ENCODE results near the gene PARP15. TPM values are rescaled to one million over a fixed set of nuclear protein-coding genes. Genes with fewer than 3 reads are reported as not detected.

The PARP15 gene
- total RNA-seq, 1 donor from 2014 or later, result not detected

DNA sequence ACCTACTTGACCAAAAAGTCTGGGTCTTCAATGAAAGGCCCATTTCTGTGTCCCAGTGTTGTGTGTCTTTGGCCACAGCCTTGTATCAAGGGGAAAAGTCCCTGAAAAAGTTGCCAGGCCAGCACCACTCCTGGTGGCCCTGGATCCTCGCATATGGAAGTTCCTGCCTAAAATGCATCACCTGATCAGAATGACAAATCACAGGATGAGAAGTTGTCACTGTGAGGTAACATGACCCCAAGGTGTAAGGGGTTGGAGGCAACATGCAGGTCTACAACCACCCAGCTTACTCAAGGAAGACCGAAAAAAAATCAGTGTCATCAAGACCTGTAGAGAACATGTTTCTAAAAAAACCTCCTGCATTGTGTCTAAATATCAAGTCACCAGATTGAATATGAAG is 25.6 kb downstream of the PARP15 start:
- Histone ChIP-seq H3F3A (ENCODE audit: low read depth) (no peaks in the 10 kb centered on the region), H3K9me3 (ENCODE audit: low read depth) (no peaks in the 10 kb centered on the region), H3K9ac (no peak overlapping the region), H3K79me2 (ENCODE audit: low read depth) (no peaks in the 10 kb centered on the region), H3K4me2 (no peak overlapping the region), H3K36me3 (no peaks in the 10 kb centered on the region), H3K4me3 (no peak overlapping the region), H4K20me1 (ENCODE audit: low read depth) (no peaks in the 10 kb centered on the region), H3K4me1 (no peaks in the 10 kb centered on the region), H3K27me3 (no peaks in the 10 kb centered on the region), H2AFZ (replicated peaks) (no peak overlapping the region), H3K27ac (no peak overlapping the region)
- Mint-ChIP-seq H3K4me3 (no peak overlapping the region), H3K36me3 (no peaks in the 10 kb centered on the region), H3K27ac (no peak overlapping the region), H3K9me3 (no peaks in the 10 kb centered on the region), H3K27me3 (ENCODE audit: insufficient read depth, low read depth) (peaks cover 2% of the 10 kb centered on the region), H3K4me1 (no peaks in the 10 kb centered on the region)
- TF ChIP-seq, protein P1, sequence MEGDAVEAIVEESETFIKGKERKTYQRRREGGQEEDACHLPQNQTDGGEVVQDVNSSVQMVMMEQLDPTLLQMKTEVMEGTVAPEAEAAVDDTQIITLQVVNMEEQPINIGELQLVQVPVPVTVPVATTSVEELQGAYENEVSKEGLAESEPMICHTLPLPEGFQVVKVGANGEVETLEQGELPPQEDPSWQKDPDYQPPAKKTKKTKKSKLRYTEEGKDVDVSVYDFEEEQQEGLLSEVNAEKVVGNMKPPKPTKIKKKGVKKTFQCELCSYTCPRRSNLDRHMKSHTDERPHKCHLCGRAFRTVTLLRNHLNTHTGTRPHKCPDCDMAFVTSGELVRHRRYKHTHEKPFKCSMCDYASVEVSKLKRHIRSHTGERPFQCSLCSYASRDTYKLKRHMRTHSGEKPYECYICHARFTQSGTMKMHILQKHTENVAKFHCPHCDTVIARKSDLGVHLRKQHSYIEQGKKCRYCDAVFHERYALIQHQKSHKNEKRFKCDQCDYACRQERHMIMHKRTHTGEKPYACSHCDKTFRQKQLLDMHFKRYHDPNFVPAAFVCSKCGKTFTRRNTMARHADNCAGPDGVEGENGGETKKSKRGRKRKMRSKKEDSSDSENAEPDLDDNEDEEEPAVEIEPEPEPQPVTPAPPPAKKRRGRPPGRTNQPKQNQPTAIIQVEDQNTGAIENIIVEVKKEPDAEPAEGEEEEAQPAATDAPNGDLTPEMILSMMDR (IDR thresholded peaks at IDR 0.05), result no peak
- TF ChIP-seq EZH2 (IDR thresholded peaks at IDR 0.05) (no peak), EZH2phosphoT487 (IDR thresholded peaks at IDR 0.05) (no peak)
- no peak for DNase-seq (ENCODE audit: low spot score)

DNA sequence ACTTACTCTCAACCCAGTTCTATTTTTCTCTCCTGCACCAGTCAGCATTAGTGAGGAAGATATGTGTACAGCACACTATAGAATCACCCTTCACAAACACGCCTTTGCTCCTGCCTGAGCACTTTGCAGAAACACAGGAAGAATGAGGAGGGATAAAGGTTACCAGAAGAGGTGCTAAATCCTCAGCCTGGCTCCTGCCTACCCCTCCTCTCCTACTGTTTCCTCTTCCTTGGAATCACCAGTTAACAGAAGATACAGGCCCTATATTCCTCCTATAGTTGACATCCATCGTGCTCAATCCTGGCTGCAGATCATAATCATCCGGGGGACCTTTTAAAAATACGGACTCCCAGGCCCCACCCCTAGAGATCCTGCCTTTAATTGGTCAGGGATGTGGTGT is 28.9 kb downstream of the PARP15 start:
- peak overlapping the region; percentile 74 for H2AFZ ChIP-seq (replicated peaks)
- no peaks in the 10 kb centered on the region for H3K9me3 Mint-ChIP-seq
- H3K27me3 ChIP-seq, result no peaks in the 10 kb centered on the region
- H3K27me3 Mint-ChIP-seq (ENCODE audit: insufficient read depth, low read depth), result peaks cover 2% of the 10 kb centered on the region
- H3K36me3 ChIP-seq, result no peaks in the 10 kb centered on the region
- no peaks in the 10 kb centered on the region for H3K36me3 Mint-ChIP-seq
- H3K27ac ChIP-seq, result no peak overlapping the region
- H3F3A ChIP-seq (ENCODE audit: low read depth), result no peaks in the 10 kb centered on the region
- H3K9ac ChIP-seq, result no peak overlapping the region
- H3K9me3 ChIP-seq (ENCODE audit: low read depth), result no peaks in the 10 kb centered on the region
- H3K79me2 ChIP-seq (ENCODE audit: low read depth), result no peaks in the 10 kb centered on the region
- H3K4me1 Mint-ChIP-seq, result no peaks in the 10 kb centered on the region
- H3K4me3 Mint-ChIP-seq, result no peak overlapping the region
- no peaks in the 10 kb centered on the region for H4K20me1 ChIP-seq (ENCODE audit: low read depth)
- no peak for DNase-seq (ENCODE audit: low spot score)
- H3K4me3 ChIP-seq, result no peak overlapping the region
- no peak overlapping the region for H3K27ac Mint-ChIP-seq
- H3K4me1 ChIP-seq, result no peaks in the 10 kb centered on the region
- TF ChIP-seq, protein P1 (IDR thresholded peaks at IDR 0.05), result no peak
- TF ChIP-seq EZH2phosphoT487 (IDR thresholded peaks at IDR 0.05), result no peak
- TF ChIP-seq EZH2 (IDR thresholded peaks at IDR 0.05), result no peak
- H3K4me2 ChIP-seq, result no peak overlapping the region

DNA sequence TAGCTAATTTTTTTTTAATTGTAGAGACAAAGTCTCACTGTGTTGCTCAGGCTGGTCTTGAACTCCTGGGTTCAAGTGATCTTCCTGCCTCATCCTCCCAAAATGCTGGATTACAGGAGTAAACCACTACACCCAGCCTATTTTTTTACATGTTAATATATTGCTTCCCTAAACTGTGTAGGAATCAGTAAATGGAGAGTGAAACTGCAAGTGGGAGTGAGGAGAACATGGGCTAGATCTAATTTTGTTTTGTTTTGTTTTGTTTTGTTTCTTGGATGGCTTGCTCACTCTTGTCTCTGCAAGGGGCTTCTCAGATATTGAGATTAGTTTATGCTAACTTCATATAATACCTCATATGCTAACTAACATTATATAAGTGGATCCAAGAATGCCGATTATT is 31.5 kb downstream of the PARP15 start:
- H3K27me3 Mint-ChIP-seq (ENCODE audit: insufficient read depth, low read depth), result peaks cover 6% of the 10 kb centered on the region
- H3F3A ChIP-seq (ENCODE audit: low read depth), result peaks cover 3% of the 10 kb centered on the region

More for the DNA sequence above, 31.5 kb downstream of the PARP15 start:
- Histone ChIP-seq H4K20me1 (ENCODE audit: low read depth) (no peaks in the 10 kb centered on the region), H3K9ac (no peak overlapping the region), H3K79me2 (ENCODE audit: low read depth) (no peaks in the 10 kb centered on the region), H3K9me3 (ENCODE audit: low read depth) (no peaks in the 10 kb centered on the region), H3K4me1 (peaks cover 5% of the 10 kb centered on the region), H2AFZ (replicated peaks) (no peak overlapping the region), H3K4me3 (no peak overlapping the region), H3K36me3 (no peaks in the 10 kb centered on the region), H3K27me3 (no peaks in the 10 kb centered on the region), H3K4me2 (no peak overlapping the region), H3K27ac (no peak overlapping the region)
- H3K4me1 Mint-ChIP-seq, result no peaks in the 10 kb centered on the region
- no peaks in the 10 kb centered on the region for H3K9me3 Mint-ChIP-seq
- no peak overlapping the region for H3K27ac Mint-ChIP-seq
- no peaks in the 10 kb centered on the region for H3K36me3 Mint-ChIP-seq
- no peak overlapping the region for H3K4me3 Mint-ChIP-seq
- no peak for DNase-seq (ENCODE audit: low spot score)
- TF ChIP-seq EZH2phosphoT487 (IDR thresholded peaks at IDR 0.05) (no peak), EZH2 (IDR thresholded peaks at IDR 0.05) (no peak)
- TF ChIP-seq, protein P1 (IDR thresholded peaks at IDR 0.05), result no peak
